Activated naive CD8-positive, alpha-beta T cell treated with anti-CD3 and anti-CD28 coated beads for 36 hours (primary cell): ENCODE measurements around the gene CAB39L. TPM values are rescaled to one million over a fixed set of nuclear protein-coding genes. Genes with fewer than 3 reads are reported as not detected.

ENCODE experiments used
- DNase-seq: peaks from one replicate; pipeline ENCODE4 v3.0.0; 2021
- H3K27ac Mint-ChIP-seq: one replicate; pipeline ENCODE4 v1.8.0; 2022; ENCODE audit warnings: mild to moderate bottlenecking, moderate library complexity, mixed read lengths
- H3K27me3 Mint-ChIP-seq: one replicate; pipeline ENCODE4 v1.8.0; 2022; ENCODE audit warnings: mild to moderate bottlenecking, mixed read lengths
- H3K36me3 Mint-ChIP-seq: one replicate; pipeline ENCODE4 v1.8.0; 2021; ENCODE audit warnings: mild to moderate bottlenecking, mixed read lengths
- H3K4me1 Mint-ChIP-seq: one replicate; pipeline ENCODE4 v1.8.0; 2021; ENCODE audit warnings: mixed read lengths
- H3K4me3 Mint-ChIP-seq: one replicate; pipeline ENCODE4 v1.8.0; 2022; ENCODE audit warnings: mild to moderate bottlenecking, moderate library complexity, mixed read lengths
- H3K9me3 Mint-ChIP-seq: one replicate; pipeline ENCODE4 v1.8.0; 2022; ENCODE audit warnings: mixed read lengths
- total RNA-seq, 2 experiments: library from RNA; stranded (reverse); gene quantifications; one replicate each; pipeline ENCODE4 v1.2.3, GENCODE V29; 2021

Gene CAB39L
- total RNA-seq, 2 experiments from 2014 or later, result 3.1 to 3.2 TPM

DNA sequence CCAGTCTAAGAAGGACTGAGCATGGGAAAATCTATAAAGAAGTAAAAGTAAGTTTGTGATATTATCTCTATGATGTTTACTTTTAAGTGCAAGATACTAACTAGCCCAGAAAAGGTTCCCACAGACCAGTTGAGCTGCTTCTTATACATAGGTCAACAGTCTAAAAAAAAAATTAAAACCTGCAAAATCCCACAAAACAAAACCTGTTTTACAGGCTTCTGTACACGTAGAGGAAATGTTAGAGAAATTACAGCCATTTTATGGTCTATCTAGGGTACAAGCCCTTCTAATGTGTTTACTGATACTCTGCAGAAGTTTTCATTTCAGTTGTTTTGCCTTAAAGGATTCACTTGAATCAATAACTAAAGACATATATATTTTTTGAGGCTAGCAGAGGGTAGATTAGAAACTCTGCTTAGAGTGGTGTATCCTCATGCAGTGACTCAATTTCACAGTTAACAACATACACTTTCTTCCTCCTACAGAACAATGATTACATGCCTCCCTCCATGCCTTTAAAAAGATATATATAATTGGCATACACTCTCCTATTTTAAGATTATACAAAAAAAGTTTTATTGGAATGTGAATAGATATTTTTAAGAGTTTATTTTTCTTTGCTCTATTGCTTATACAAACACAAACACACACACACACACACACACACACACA, 43.9 kb downstream of the CAB39L start:
- no peak for DNase-seq
- Mint-ChIP-seq H3K36me3 (peaks cover 12% of the 10 kb centered on the region), H3K27me3 (no peaks in the 10 kb centered on the region), H3K4me3 (no peak overlapping the region), H3K27ac (no peak overlapping the region), H3K9me3 (peaks cover 11% of the 10 kb centered on the region), H3K4me1 (no peaks in the 10 kb centered on the region)

DNA sequence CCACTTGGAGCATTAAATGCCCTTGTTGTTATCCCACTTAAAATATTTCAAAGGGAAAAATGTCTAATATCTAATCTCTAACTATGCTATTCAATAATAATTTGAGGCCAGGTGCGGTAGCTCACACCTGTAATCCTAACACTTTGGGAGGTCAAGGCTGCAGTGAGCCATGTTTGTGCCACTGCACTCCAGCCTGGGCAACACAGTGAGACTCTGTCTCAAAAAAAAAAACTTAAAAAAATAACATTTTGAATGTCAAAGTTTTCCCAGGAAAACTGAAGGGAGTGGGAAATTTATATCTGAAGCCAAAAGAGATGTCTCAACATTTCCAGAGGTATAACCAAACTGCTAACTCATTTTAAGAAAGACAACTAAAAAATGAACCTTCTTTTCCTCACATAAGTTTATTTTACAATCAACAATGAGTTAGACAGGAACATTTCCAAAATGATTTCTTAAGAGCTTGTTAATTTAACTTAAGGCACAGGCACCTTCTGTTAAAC, 47.9 kb downstream of the CAB39L start:
- Mint-ChIP-seq H3K4me3 (no peak overlapping the region), H3K27ac (no peak overlapping the region), H3K27me3 (no peaks in the 10 kb centered on the region), H3K4me1 (no peaks in the 10 kb centered on the region), H3K9me3 (peaks cover 2% of the 10 kb centered on the region), H3K36me3 (no peaks in the 10 kb centered on the region)
- no peak for DNase-seq

DNA sequence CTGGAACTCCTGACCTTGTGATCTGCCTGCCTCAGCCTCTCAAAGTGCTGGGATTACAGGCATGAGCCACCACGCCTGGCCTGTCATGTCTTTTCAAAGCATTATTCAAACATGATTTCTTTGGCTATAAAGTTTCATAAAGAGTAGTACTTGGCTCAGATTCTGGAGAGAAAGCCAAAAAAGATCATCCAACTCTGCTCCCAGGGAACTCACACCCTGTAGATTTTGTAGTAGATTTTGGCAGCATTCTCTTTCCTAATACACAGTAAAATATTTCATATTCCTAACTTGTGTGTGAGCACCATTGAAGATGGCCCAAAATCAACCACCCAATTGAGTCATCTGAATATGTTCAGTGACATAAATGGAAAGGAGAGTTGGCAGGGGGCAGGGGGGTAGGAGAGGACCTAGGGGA, 48.4 kb downstream of the CAB39L start:
- no peak overlapping the region for H3K4me3 Mint-ChIP-seq
- peaks cover 2% of the 10 kb centered on the region for H3K36me3 Mint-ChIP-seq
- DNase-seq, result no peak
- no peak overlapping the region for H3K27ac Mint-ChIP-seq
- peaks cover 2% of the 10 kb centered on the region for H3K9me3 Mint-ChIP-seq
- no peaks in the 10 kb centered on the region for H3K27me3 Mint-ChIP-seq
- H3K4me1 Mint-ChIP-seq, result no peaks in the 10 kb centered on the region

DNA sequence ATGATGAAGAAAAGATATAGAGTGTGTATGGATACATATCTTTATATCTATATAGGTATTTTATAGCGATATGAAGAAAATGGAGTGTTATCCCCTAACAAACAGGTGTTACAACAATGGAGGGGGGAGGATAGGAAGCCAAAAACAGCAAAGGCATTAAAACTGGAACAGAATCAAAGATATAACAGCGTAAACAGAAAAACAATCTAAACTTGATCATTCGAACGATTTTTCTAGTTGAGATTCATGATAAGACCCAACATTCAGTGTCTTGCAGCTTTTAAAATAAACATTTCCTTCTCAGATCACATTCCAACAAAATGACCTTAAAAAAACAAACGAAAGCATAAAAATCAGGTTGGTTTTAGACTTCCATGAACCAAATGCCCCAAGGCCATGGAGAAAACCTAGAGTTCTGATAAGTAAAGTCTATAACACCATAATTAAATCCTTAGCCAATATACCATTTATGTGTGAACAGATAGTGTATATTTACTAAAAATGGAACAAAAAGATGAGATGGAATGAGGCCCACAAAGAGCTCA, 55.7 kb downstream of the CAB39L start:
- no peak for DNase-seq
- Mint-ChIP-seq H3K9me3 (peaks cover 2% of the 10 kb centered on the region), H3K27me3 (peaks cover 8% of the 10 kb centered on the region), H3K27ac (no peak overlapping the region), H3K4me1 (no peaks in the 10 kb centered on the region), H3K4me3 (no peak overlapping the region), H3K36me3 (peaks cover 2% of the 10 kb centered on the region)

DNA sequence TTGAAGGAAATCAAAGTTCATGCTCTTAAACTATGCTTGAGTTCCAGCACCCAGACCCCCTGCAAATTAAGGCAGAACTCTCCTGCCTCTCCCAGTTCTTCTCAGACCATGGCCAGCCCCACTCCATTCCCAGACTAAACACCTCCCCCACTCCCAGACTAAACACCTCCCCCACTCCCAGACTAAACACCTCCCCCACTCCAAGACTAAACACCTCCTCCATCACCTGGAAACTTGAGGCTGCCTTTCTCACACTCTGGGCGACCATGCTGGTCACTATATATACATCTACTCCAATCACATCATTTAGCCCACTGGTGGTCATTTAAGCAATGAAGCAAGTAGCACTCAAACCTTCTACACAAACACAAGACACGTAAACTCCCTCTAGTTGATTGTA, 57.2 kb downstream of the CAB39L start:
- Mint-ChIP-seq H3K4me3 (no peak overlapping the region), H3K9me3 (peaks cover 2% of the 10 kb centered on the region), H3K4me1 (no peaks in the 10 kb centered on the region), H3K36me3 (peaks cover 2% of the 10 kb centered on the region), H3K27ac (no peak overlapping the region), H3K27me3 (peaks cover 15% of the 10 kb centered on the region)
- no peak for DNase-seq

DNA sequence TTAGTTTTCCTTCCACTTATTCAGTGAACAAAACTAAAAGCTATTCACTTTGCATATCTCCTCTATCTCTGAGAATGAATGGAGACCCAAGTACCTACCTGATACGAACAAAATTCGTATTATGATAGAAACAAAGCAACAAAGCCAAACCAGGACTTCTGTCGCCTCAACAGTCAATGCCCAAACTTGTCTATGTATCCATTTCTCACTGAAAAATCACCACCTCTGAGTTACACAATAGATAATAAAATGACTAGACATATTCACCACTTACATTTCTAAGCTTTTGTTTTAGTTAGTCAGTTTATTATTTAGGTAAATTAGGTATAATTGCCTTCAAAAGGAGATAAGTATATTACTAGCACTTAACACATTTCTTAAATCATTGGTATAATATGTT, 67.7 kb downstream of the CAB39L start:
- Mint-ChIP-seq H3K4me3 (no peak overlapping the region), H3K27ac (no peak overlapping the region), H3K36me3 (no peaks in the 10 kb centered on the region), H3K4me1 (peaks cover 15% of the 10 kb centered on the region), H3K27me3 (peaks cover 22% of the 10 kb centered on the region), H3K9me3 (no peaks in the 10 kb centered on the region)
- no peak for DNase-seq

DNA sequence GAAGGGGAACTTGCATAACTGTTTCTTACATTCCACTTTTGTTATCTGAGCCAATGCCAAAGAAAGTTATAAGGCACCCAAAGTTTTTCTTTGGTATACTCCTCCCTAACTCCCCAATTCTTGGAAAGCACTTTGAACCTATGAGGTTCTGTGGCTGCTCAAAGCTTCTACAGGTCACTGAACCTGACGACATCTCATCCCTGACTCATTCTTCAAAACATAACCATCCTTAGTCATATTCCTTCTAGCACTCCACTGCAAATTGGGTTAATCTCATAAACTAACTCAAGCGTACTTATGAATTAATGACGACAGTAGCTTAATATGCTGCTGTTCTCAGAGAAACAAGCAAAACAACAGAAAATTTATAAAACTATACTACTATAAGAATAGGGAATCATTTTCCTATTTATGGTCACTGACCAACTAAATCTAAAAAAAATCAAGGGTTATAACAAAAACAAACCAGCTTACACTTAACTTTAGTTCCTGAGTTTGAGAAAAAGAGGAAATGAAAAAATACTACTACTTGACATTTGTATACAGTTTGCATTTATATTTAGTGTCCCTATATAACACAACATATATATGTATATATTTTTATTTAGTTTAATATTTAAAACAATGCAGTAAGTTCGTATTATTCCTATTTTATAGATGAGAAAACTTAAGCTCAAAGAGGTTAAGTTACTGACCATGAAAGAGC, 69.1 kb downstream of the CAB39L start:
- Mint-ChIP-seq H3K9me3 (no peaks in the 10 kb centered on the region), H3K27ac (no peak overlapping the region), H3K36me3 (no peaks in the 10 kb centered on the region), H3K4me1 (peaks cover 15% of the 10 kb centered on the region), H3K4me3 (no peak overlapping the region), H3K27me3 (peaks cover 17% of the 10 kb centered on the region)
- no peak for DNase-seq

DNA sequence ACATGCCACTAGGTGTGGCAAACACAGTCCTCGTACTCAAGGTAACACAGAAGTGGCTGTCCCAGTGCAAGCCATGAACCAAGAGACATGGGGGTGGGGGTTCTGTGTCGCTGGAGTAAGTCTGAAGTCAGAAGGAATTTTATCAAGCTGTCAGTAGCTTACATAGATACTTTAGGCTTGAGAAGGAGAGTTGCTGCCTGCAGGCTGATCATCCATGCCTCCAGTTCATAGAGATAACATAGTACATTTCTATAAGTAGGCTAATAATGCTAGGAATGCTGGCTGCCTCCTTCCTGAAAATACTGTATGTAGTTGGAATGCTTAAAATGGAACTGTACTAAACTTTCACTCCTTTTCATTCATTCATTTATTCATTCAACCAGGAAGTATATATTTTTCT, 70.1 kb downstream of the CAB39L start:
- H3K4me3 Mint-ChIP-seq, result no peak overlapping the region
- H3K27me3 Mint-ChIP-seq, result peaks cover 17% of the 10 kb centered on the region
- no peaks in the 10 kb centered on the region for H3K9me3 Mint-ChIP-seq
- DNase-seq, result no peak
- peaks cover 15% of the 10 kb centered on the region for H3K4me1 Mint-ChIP-seq
- H3K36me3 Mint-ChIP-seq, result no peaks in the 10 kb centered on the region
- no peak overlapping the region for H3K27ac Mint-ChIP-seq

DNA sequence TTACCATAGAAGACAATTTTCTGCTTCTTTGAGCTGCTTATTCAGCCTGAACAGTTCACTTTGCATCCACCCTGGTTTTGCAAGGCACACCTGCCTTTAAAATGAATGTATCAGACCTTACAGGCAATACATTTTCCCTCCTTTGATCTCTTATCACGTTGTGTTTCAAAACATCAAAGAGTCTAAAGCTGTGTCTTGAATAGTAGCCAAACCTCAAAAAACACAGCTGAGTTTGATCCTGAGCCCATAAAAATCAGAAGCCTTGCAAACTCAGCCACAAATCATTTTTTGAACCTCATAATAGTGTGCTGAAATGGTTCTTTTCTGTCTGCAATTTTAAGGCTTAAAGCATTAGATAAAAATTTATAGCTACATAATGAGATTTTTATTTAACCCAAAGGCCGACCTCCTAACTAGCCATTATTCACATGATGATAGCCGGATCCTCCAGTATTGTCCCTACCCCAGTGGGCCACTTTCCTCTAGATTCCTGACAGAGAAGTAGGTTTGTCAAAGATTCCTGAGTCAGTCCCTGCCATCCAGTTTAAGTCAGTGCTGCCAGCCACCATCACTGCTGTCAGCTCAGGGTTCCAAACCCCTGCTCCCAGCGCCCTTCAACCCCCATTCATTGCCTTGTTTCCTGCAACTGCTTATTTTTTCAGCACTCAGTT, 71.8 kb downstream of the CAB39L start:
- Mint-ChIP-seq H3K27ac (no peak overlapping the region), H3K4me3 (no peak overlapping the region), H3K4me1 (peaks cover 15% of the 10 kb centered on the region), H3K36me3 (no peaks in the 10 kb centered on the region), H3K9me3 (no peaks in the 10 kb centered on the region), H3K27me3 (peaks cover 21% of the 10 kb centered on the region)
- DNase-seq, result no peak

DNA sequence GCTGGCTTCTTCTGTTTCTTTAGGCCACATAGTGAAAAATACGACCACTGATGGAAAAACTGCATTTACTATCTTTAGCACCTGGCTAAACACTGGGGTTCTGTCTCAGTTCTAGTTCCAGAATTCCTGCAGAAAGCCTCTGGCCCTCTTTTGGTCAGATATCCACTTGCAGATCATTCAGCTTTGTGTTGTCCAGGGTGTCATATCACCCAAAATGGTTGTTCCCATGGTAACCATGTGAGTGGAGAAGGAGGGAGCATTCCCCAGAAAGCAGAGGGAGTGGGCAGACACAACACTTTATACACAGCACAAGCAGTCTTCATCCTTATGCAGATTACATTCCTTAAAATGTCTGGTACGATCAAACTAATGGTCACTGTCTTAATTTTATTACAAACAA, 73.5 kb downstream of the CAB39L start:
- Mint-ChIP-seq H3K27me3 (peaks cover 20% of the 10 kb centered on the region), H3K9me3 (no peaks in the 10 kb centered on the region), H3K4me1 (peaks cover 15% of the 10 kb centered on the region), H3K36me3 (peaks cover 2% of the 10 kb centered on the region), H3K27ac (no peak overlapping the region), H3K4me3 (no peak overlapping the region)
- DNase-seq, result no peak

DNA sequence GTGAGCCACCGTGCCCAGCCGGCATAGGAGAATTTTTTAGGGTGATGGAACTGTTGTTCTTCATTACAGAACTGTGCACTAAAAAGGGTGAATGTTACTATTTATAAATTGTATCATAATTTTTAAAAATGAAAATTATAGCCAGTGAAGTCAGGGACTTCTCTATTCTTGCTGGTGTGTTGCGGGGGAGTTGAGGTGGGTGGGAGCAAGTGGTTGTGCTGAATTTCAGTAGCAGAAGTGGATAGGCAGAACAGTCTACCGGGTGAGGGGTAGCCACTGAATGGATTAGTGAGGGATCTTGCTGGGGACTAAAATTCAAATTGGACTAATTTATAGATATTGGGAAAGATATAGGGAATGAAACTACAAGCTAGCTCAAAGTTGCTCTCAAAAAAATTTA, 74.0 kb downstream of the CAB39L start:
- no peak overlapping the region for H3K27ac Mint-ChIP-seq
- peaks cover 3% of the 10 kb centered on the region for H3K36me3 Mint-ChIP-seq
- no peak overlapping the region for H3K4me3 Mint-ChIP-seq
- peaks cover 15% of the 10 kb centered on the region for H3K4me1 Mint-ChIP-seq
- H3K9me3 Mint-ChIP-seq, result peaks cover 4% of the 10 kb centered on the region
- DNase-seq, result no peak
- peaks cover 18% of the 10 kb centered on the region for H3K27me3 Mint-ChIP-seq

DNA sequence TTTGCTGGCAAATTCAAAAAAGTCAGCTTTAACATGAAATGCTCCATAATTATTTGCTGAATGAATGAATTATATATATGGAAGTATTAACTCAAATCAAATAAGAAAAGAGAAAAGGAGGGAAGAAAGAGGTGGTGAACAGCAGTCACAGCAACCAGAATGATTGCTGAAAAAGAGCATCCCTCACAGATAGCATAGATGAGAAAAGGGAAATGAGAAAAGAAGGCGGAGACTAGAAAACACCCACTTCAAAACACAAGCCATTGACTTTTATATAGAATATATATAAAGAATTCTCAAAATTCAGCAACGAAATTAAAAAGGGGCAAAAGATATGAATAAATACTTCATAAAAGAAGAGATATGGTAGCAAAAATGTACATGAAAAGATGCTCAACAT, 75.2 kb downstream of the CAB39L start:
- Mint-ChIP-seq H3K9me3 (peaks cover 13% of the 10 kb centered on the region), H3K4me3 (no peak overlapping the region), H3K4me1 (peaks cover 15% of the 10 kb centered on the region), H3K36me3 (peaks cover 10% of the 10 kb centered on the region), H3K27ac (no peak overlapping the region), H3K27me3 (peaks cover 10% of the 10 kb centered on the region)
- no peak for DNase-seq

DNA sequence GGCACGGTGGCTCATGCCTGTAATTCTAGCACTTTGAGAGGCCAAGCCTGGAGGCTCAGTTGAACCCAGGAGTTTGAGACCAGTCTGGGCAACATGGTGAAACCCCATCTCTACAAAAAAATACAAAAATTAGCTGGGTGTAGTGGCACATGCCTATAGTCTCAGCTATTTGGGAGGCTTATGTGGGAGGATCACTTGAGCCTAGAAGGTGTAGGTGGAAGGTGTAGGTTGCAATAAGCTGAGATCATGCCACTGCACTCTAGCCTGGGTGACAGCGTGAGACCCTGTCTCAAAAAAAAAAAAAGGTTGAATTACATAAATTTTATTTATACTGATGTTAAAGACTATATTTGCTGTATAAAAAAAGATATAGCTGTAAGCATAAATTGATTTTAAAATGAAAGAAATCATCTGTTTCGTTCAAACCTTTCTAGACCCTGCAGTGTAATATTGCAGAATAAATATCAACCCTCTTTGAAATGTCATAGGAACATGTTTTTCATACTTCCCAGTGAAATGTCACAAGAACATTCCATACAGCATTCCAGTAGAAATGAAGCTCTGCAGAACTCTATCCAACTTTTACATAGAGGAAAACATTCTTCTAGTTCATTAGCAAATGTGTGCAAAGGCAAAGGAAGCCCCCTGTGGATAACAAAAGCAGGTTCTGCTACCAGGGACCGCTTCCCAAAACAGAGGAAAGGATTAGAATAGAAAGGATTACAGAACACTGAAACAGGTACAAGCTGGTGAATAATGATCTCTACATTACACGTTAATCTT, 76.0 kb downstream of the CAB39L start:
- no peak for DNase-seq
- H3K27ac Mint-ChIP-seq, result no peak overlapping the region
- H3K4me1 Mint-ChIP-seq, result peaks cover 10% of the 10 kb centered on the region
- H3K27me3 Mint-ChIP-seq, result peaks cover 5% of the 10 kb centered on the region
- H3K4me3 Mint-ChIP-seq, result no peak overlapping the region
- peaks cover 17% of the 10 kb centered on the region for H3K9me3 Mint-ChIP-seq
- H3K36me3 Mint-ChIP-seq, result peaks cover 14% of the 10 kb centered on the region

DNA sequence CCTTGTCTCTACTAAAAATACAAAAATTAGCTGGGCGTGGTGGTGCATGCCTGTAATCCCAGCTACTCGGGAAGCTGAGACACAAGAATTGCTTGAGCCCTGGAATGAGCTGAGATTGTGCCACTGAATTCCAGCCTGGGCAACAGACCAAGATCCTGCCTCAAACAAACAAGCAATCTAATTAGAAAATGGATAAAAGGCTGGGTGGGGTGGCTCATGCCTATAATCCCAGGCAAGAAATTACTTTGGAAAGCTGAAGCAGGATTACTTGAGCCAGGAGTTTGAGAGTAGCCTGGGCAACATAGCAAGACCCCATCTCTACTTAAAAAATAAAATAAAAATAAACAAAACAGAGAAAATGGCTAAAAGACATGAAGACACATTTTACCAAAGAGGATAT, 77.0 kb downstream of the CAB39L start:
- no peak overlapping the region for H3K4me3 Mint-ChIP-seq
- H3K9me3 Mint-ChIP-seq, result peaks cover 21% of the 10 kb centered on the region
- peaks cover 3% of the 10 kb centered on the region for H3K4me1 Mint-ChIP-seq
- H3K27ac Mint-ChIP-seq, result no peak overlapping the region
- H3K36me3 Mint-ChIP-seq, result peaks cover 18% of the 10 kb centered on the region
- no peak for DNase-seq
- H3K27me3 Mint-ChIP-seq, result peaks cover 4% of the 10 kb centered on the region

DNA sequence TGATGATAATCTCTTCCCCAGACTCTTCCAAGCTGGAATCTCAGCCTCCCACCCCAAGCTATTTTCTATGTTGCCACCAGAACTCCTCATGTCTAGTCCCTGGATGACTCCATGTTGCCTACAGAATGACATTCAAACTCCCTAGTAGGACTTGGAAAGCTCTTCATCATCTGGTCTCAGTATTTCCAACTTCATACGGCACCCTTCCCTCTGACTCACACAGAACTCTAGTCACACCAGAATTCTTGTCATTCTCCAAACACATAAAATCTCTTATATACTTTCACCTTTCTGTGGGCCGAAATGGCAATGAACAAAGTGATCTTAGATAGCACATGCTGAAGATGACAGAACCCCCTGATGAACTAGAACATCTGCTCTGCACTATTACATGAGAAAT, 86.2 kb downstream of the CAB39L start:
- H3K4me1 Mint-ChIP-seq, result no peaks in the 10 kb centered on the region
- H3K27ac Mint-ChIP-seq, result no peak overlapping the region
- peaks cover 4% of the 10 kb centered on the region for H3K36me3 Mint-ChIP-seq
- H3K27me3 Mint-ChIP-seq, result no peaks in the 10 kb centered on the region
- DNase-seq, result no peak
- H3K9me3 Mint-ChIP-seq, result peaks cover 7% of the 10 kb centered on the region
- no peak overlapping the region for H3K4me3 Mint-ChIP-seq
